GM10266 (cell line): Measurements from ENCODE around the gene TSHR.
A peak's percentile ranks its signal among the peaks of the same experiment; 100 is the strongest.

Source experiments
- DNase-seq: peaks from one replicate; pipeline ENCODE4 v3.0.0; 2012; ENCODE audit errors: extremely low spot score
- TF ChIP-seq, protein P1 (sequence below): IDR thresholded peaks from 2 replicates; pipeline ENCODE4 v1.5.1; 2012; ENCODE audit warnings: mild to moderate bottlenecking, low read depth; ENCODE audit not compliant: control insufficient read depth, insufficient read depth; ENCODE audit errors: missing control alignments

TSHR gene

DNA sequence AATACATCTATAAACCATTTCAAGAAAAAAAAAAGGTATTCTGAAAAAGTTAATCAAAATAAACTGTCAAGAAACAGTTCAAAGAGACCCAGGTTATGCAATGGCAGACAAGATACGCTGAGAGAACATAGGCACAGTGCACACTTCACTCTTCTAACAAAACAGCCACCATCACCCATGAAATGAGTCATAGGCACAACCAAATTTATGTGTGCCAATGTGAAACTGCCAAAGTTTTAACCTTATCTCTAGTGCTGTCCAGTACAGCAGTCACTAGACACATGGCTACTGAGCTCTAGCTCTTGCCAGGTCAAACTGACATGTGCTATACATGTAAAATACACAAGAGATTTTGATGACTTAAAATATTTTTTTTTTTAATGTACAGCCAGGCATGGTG is 15.3 kb upstream of the TSHR start:
- TF ChIP-seq, protein P1, sequence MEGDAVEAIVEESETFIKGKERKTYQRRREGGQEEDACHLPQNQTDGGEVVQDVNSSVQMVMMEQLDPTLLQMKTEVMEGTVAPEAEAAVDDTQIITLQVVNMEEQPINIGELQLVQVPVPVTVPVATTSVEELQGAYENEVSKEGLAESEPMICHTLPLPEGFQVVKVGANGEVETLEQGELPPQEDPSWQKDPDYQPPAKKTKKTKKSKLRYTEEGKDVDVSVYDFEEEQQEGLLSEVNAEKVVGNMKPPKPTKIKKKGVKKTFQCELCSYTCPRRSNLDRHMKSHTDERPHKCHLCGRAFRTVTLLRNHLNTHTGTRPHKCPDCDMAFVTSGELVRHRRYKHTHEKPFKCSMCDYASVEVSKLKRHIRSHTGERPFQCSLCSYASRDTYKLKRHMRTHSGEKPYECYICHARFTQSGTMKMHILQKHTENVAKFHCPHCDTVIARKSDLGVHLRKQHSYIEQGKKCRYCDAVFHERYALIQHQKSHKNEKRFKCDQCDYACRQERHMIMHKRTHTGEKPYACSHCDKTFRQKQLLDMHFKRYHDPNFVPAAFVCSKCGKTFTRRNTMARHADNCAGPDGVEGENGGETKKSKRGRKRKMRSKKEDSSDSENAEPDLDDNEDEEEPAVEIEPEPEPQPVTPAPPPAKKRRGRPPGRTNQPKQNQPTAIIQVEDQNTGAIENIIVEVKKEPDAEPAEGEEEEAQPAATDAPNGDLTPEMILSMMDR, result no peak
- DNase-seq, result no peak

DNA sequence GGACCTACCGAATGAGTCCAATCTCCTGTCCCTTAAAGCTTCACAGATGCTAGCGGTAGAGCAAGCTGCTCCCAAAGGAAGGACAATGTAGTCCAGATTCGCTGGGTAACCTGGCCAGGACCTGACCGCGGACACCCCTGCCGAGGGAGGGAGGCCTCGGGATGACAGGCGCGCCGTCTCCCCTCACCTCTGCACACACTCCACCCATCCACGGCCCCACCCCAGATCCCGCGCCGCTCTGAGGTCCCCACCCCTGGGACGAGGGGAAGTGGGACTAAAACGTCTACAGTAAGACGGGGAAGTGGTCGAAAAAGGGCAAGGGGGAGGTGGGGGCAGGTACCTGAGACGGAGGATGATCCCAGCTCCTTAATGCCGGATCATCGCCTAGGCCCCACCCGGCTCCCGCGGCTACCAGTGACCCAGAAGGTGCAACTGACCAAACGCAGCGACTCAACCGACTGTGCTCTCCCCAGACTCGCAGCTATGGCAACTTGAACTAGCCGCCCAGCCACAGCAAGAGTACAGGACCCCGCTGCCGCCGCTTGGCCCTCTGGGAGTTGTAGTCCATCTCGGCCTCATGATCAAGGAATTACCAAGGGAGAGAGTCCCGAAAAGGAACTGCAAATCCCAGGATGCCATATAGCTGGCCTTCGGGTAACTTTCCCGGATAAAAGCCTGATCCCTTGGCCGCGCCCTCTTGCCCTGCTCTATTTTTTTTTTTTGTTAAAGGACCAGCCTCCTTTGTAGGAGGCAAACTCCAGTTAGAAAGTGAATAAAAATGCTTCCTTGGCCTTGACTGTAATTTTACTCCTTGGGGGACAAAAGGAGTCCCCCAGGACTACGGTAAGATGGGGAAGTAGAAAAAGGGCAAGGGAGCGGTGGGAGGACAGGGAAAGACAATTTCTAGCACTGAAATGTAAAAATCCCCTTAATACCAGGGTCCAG is 13.9 kb upstream of the TSHR start, which contains the start of gene CEP128:
Gene CEP128 (minus strand): TSS at position 498 of the 945 bp plus-strand sequence.
- DNase-seq, result peak; percentile 85
- TF ChIP-seq, protein P1, result no peak

DNA sequence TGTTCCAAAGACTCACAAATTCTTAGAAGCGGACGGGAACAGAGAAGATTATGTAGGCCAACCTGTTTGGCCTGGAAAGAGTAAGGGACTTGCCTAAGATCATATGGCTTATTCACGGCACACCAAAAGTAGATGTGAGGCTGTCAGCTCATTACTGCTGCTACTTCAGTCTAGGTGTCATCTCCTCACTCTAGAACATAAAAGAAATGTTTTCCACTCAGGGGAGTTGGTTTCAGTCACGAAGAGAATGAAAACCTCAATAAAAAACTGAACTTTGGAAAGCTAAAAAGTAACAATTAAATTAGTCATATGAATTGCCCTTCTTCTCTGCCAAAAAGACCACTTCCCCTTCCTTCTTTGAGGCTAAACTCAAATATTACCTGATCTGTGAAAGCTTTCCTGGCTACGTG is 13.2 kb upstream of the TSHR start:
- TF ChIP-seq, protein P1, result no peak
- DNase-seq, result no peak

DNA sequence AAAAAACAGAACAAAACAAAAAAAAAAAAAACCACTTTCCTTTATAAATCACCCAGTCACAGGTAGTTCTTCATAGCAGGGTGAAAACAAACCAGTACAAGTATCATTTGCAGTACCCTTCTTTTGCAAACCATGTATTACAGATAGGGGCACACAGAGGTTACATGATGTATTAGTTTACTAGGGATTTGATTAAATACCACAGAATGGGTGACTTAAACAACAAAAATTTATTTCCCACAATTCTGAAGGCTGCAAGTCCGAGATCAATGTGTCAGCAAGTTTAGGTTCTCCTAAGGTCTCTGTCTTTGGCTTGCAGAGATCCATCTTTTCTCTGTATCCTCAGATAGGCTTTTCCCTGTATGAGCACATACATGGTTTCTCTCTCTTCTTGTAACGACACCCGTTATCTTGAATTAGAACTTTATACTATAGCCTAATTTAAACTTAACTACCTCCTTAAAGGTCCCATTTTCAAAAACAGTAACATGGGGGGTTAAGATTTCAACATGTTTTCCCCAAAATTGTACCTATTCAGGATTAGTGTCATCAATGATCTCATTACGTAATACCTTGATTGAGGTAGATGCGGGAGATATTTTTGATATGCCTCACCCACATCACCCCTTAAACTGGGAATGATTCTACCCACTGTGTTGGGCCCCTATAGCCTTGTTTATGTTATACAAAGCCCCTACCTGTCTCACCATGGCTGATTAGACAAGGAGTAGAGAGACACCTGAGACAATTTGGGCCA is 10.4 kb upstream of the TSHR start:
- no peak for DNase-seq
- TF ChIP-seq, protein P1, result no peak

DNA sequence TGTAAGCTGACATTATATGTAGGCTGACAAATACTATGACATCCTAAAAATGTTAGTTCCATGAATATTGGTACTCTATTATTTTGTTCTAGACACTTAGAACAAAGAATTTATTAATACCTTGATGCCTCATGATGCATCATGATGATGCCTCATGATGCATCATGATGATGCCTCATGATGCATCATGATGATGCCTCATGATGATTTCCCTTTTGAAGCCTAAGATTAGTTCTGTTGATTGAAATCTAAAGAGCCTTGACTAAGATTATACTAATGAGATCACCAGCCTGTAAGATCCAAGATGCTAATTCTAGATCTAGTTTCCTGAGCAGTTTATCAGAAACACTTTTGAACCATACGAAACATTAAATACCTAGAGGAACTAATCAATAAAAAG is 9.2 kb upstream of the TSHR start:
- TF ChIP-seq, protein P1, result no peak
- DNase-seq, result no peak

DNA sequence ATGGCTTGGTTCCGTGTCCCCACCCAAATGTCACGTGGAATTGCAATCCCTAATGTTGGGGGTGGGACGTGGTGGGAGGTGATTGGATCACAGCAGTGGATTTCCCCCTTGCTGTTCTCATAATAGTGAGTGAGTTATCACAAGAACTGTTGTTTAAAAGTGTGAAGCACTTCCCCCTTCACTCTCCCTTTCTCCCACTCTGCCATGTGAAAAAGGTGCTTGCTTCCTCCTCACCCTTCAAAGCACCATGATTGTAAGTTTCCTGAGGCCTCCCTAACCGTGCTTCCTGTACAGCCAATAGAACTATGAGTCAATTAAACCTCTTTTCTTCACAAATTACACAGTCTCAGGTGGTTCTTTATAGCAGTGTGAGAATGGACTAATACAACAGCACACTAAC is 8.6 kb upstream of the TSHR start:
- TF ChIP-seq, protein P1, result no peak
- no peak for DNase-seq
